IMR-90 (cell line): ENCODE measurements around the gene CHST6. TPM values are rescaled to one million over a fixed set of nuclear protein-coding genes. Genes with fewer than 3 reads are reported as not detected.

Source experiments
- ATAC-seq: fragments of 200-7000 bp; cut with Tn5 transposase; 2 replicates; pipeline ENCODE4 v1.9.1; 2020; ENCODE audit warnings: low read depth, mild to moderate bottlenecking, moderate library complexity
- BruUV-seq: library from RNA; stranded (reverse); fragments of 400-500 nt; replicated peaks from 2 replicates; lab custom pipeline; 2021; lab: Mats Ljungman, UMichigan
- CTCF ChIA-PET: fragments of 300-600 bp; formaldehyde crosslinking; extraction: SDS; loops from one replicate; lab custom pipeline; 2021; ENCODE audit warnings: antibody characterized with exemption; lab: Yijun Ruan, JAX
- POLR2A ChIA-PET: fragments of 300-600 bp; sonication (Branson Sonifier 250); formaldehyde crosslinking; loops from one replicate; lab custom pipeline; 2022; ENCODE audit warnings: antibody characterized with exemption; ENCODE audit not compliant: unreplicated experiment; lab: Charles Lee
- DNase-seq: peaks from one replicate; pipeline ENCODE4 v3.0.0; 2013
- H2AFZ ChIP-seq: replicated peaks from 2 replicates; pipeline ENCODE3; 2013; ENCODE audit warnings: low read length, mild to moderate bottlenecking; ENCODE audit not compliant: poor library complexity
- H2AK5ac ChIP-seq: 2 replicates; pipeline ENCODE4 v1.6.1; 2013; ENCODE audit warnings: low read depth, low read length, inconsistent platforms
- H2AK9ac ChIP-seq: replicated peaks from 2 replicates; pipeline ENCODE3; 2013; ENCODE audit warnings: mild to moderate bottlenecking, low read depth, low read length, moderate library complexity; ENCODE audit not compliant: poor library complexity
- H2BK120ac ChIP-seq: 2 replicates; pipeline ENCODE4 v1.6.1; 2013; ENCODE audit warnings: low read depth, low read length, inconsistent platforms
- H2BK15ac ChIP-seq: 3 replicates; pipeline ENCODE4 v1.6.1; 2013; ENCODE audit warnings: low read depth, low read length, inconsistent platforms
- H2BK20ac ChIP-seq: 2 replicates; pipeline ENCODE4 v1.6.1; 2013; ENCODE audit warnings: low read depth, mild to moderate bottlenecking, inconsistent platforms, low read length, moderate library complexity
- H2BK5ac ChIP-seq: 2 replicates; pipeline ENCODE4 v1.6.1; 2013; ENCODE audit warnings: mild to moderate bottlenecking, low read depth, low read length, inconsistent platforms; ENCODE audit not compliant: poor library complexity, severe bottlenecking
- H3K14ac ChIP-seq: replicated peaks from 2 replicates; pipeline ENCODE4 v1.6.1; 2013; ENCODE audit warnings: low read depth, low read length, inconsistent platforms
- H3K18ac ChIP-seq: 2 replicates; pipeline ENCODE4 v1.6.1; 2013; ENCODE audit warnings: low read depth, low read length, control low read depth
- H3K23ac ChIP-seq: 2 replicates; pipeline ENCODE4 v1.6.1; 2013; ENCODE audit warnings: low read depth, low read length, inconsistent platforms
- H3K27ac ChIP-seq: 2 replicates; pipeline ENCODE4 v1.5.1; 2013; ENCODE audit warnings: mild to moderate bottlenecking, control low read depth, low read length; ENCODE audit not compliant: insufficient read depth
- H3K27me3 ChIP-seq: 2 replicates; pipeline ENCODE4 v1.6.1; 2013; ENCODE audit warnings: low read length; ENCODE audit not compliant: control insufficient read depth, insufficient read depth
- H3K36me3 ChIP-seq: 2 replicates; pipeline ENCODE4 v1.6.1; 2013; ENCODE audit warnings: low read length, mixed read lengths; ENCODE audit not compliant: control insufficient read depth, insufficient read depth
- H3K4ac ChIP-seq: 2 replicates; pipeline ENCODE4 v1.6.1; 2013; ENCODE audit warnings: low read depth, low read length, inconsistent platforms
- H3K4me1 ChIP-seq: 2 replicates; pipeline ENCODE4 v1.6.1; 2013; ENCODE audit warnings: low read length, mixed read lengths; ENCODE audit not compliant: control insufficient read depth, insufficient read depth
- H3K4me2 ChIP-seq: 2 replicates; pipeline ENCODE4 v1.6.1; 2013; ENCODE audit warnings: low read depth, mild to moderate bottlenecking, control low read depth, low read length, moderate library complexity
- H3K4me3 ChIP-seq: 2 replicates; pipeline ENCODE4 v1.5.1; 2013; ENCODE audit warnings: low read depth, mild to moderate bottlenecking, control low read depth, low read length, moderate library complexity; ENCODE audit not compliant: insufficient read depth
- H3K56ac ChIP-seq: 2 replicates; pipeline ENCODE4 v1.6.1; 2013; ENCODE audit warnings: low read length, inconsistent platforms; ENCODE audit not compliant: insufficient read depth; ENCODE audit errors: extremely low read depth
- H3K79me1 ChIP-seq, 2 experiments: 2 replicates each; pipeline ENCODE4 v1.6.1; 2013; ENCODE audit warnings: low read length in 2 of 2, inconsistent platforms in 1 of 2, low read depth in 1 of 2
- H3K9ac ChIP-seq: 2 replicates; pipeline ENCODE4 v1.6.1; 2013; ENCODE audit warnings: low read depth, low read length, control low read depth
- H3K9me1 ChIP-seq: 2 replicates; pipeline ENCODE4 v1.6.1; 2013; ENCODE audit warnings: low read length, inconsistent platforms; ENCODE audit not compliant: insufficient read depth
- H3K9me3 ChIP-seq: 2 replicates; pipeline ENCODE4 v1.6.1; 2013; ENCODE audit warnings: low read length; ENCODE audit not compliant: control insufficient read depth, insufficient read depth
- H4K20me1 ChIP-seq: 2 replicates; pipeline ENCODE4 v1.6.1; 2013; ENCODE audit warnings: low read length, inconsistent platforms; ENCODE audit not compliant: insufficient read depth
- H4K5ac ChIP-seq: 2 replicates; pipeline ENCODE4 v1.6.1; 2013; ENCODE audit warnings: mild to moderate bottlenecking, low read depth, low read length, control low read depth
- H4K8ac ChIP-seq, 2 experiments: 2 replicates each; pipeline ENCODE4 v1.6.1; 2013; ENCODE audit warnings: low read depth in 2 of 2, low read length in 2 of 2, control low read depth in 1 of 2, inconsistent platforms in 1 of 2
- H4K91ac ChIP-seq: 2 replicates; pipeline ENCODE4 v1.6.1; 2013; ENCODE audit warnings: low read depth, low read length, inconsistent platforms; ENCODE audit not compliant: insufficient read depth
- BHLHE40 ChIP-seq: fragments of 150-350 bp; IDR thresholded peaks from 2 replicates; pipeline ENCODE4 v1.6.1; 2016; ENCODE audit warnings: mild to moderate bottlenecking, low read depth, low read length
- CHD1 ChIP-seq: IDR thresholded peaks from 2 replicates; pipeline ENCODE4 v1.6.1; 2012; ENCODE audit warnings: low read depth, low read length, improper control_type of control experiment
- CTCF ChIP-seq: conservative IDR thresholded peaks from 2 replicates; pipeline ENCODE4 v1.5.1; 2012; ENCODE audit warnings: mild to moderate bottlenecking, low read depth, low read length, improper control_type of control experiment
- ELK1 ChIP-seq: fragments of 150-350 bp; IDR thresholded peaks from 2 replicates; pipeline ENCODE4 v1.6.1; 2016; ENCODE audit warnings: low read depth, mild to moderate bottlenecking, low read length, moderate library complexity, borderline replicate concordance
- FOS ChIP-seq: fragments of 150-350 bp; IDR thresholded peaks from 2 replicates; pipeline ENCODE4 v1.6.1; 2016; ENCODE audit warnings: low read depth, low read length
- MAFK ChIP-seq: IDR thresholded peaks from 2 replicates; pipeline ENCODE4 v1.6.1; 2012; ENCODE audit warnings: low read depth, low read length, improper control_type of control experiment
- MXI1 ChIP-seq: IDR thresholded peaks from 2 replicates; pipeline ENCODE4 v1.6.1; 2012; ENCODE audit warnings: low read depth, mild to moderate bottlenecking, low read length, moderate library complexity, borderline replicate concordance
- POLR2A ChIP-seq: IDR thresholded peaks from 2 replicates; pipeline ENCODE4 v1.6.1; 2012; ENCODE audit warnings: mild to moderate bottlenecking, low read depth, low read length
- RAD21 ChIP-seq: IDR thresholded peaks from 2 replicates; pipeline ENCODE4 v1.6.1; 2012; ENCODE audit warnings: low read length, improper control_type of control experiment
- RFX5 ChIP-seq: IDR thresholded peaks from 2 replicates; pipeline ENCODE4 v1.8.0; 2012; ENCODE audit warnings: low read depth, mild to moderate bottlenecking, low read length, moderate library complexity
- SMC3 ChIP-seq: fragments of 150-350 bp; IDR thresholded peaks from 2 replicates; pipeline ENCODE4 v1.6.1; 2016; ENCODE audit warnings: low read depth, mild to moderate bottlenecking, antibody characterized with exemption, low read length, moderate library complexity
- USF2 ChIP-seq: fragments of 150-350 bp; IDR thresholded peaks from 2 replicates; pipeline ENCODE4 v1.6.1; 2017; ENCODE audit warnings: mild to moderate bottlenecking, antibody characterized with exemption, low read length, low read depth
- WGBS, 2 experiments: methylation state at CpG; one replicate each; pipeline versions ENCODE4 v1.1.5 to v1.1.7; 2013; ENCODE audit warnings: missing lambda C conversion rate in 2 of 2; ENCODE audit not compliant: insufficient read length in 1 of 2; ENCODE audit errors: extremely low coverage in 2 of 2; 5-methylcytosine and 5-hydroxymethylcytosine counted together
- dilution Hi-C: fragments of 300-500 bp; cut with HindIII; formaldehyde crosslinking; loops from one replicate; pipeline ENCODE4 v1.14.3; 2018; ENCODE audit warnings: low sequenced_read_pairs; ENCODE audit not compliant: unreplicated experiment
- in situ Hi-C: fragments of 300-500 bp; cut with MboI; formaldehyde crosslinking; loops from 3 replicates; pipeline ENCODE4 v1.14.3; 2019; ENCODE audit warnings: low sequenced_read_pairs, inconsistent platforms, mixed read lengths
- intact Hi-C: fragments of 100-400 bp; cut with micrococcal nuclease; formaldehyde crosslinking; loops from 2 replicates; pipeline ENCODE4 v1.10.0; 2022
- polyA plus RNA-seq, 3 experiments: library from polyadenylated mRNA; depleted of rRNA; stranded (reverse); fragments of >200 nt; gene quantifications; 2 replicates each; pipeline ENCODE4 v1.2.3, GENCODE V29; 2012; ENCODE audit warnings: low replicate concordance in 1 of 3
- total RNA-seq: library from RNA; depleted of rRNA; stranded (reverse); fragments of >200 nt; gene quantifications from 2 replicates; pipeline ENCODE4 v1.2.3, GENCODE V29; 2012

The CHST6 gene
- total and polyA plus RNA-seq, 2 of the 4 experiments (the other 2 are of a cell fraction), result under 0.01 to 0.12 TPM

GRCh38 chr16:75486676-75487313 lies 8.4 kb downstream of the CHST6 start:
- H2BK120ac ChIP-seq, result no peak overlapping the region
- in situ Hi-C loops, result no loop called here
- no TSS peak for BruUV-seq

More at GRCh38 chr16:75486676-75487313, 8.4 kb downstream of the CHST6 start:
- H2AK5ac ChIP-seq, result no peak overlapping the region
- intact Hi-C loops (no loop called here), dilution Hi-C loops (no loop called here)
- H3K14ac ChIP-seq, result no peak overlapping the region
- no peaks in the 10 kb centered on the region for H3K9me3 ChIP-seq
- no peak overlapping the region for H2AK9ac ChIP-seq
- H3K23ac ChIP-seq, result no peak overlapping the region
- H4K5ac ChIP-seq, result no peak overlapping the region
- no peak for ATAC-seq
- no CpG with 5 or more reads among the region's 2 CpGs for WGBS, 2 experiments
- H4K8ac ChIP-seq, result no peak overlapping the region
- no peaks in the 10 kb centered on the region for H3K79me1 ChIP-seq
- no peak overlapping the region for H2BK20ac ChIP-seq
- ChIA-PET CTCF (interaction anchor here (1.0 kb wide), 1 partner anchor 14 kb away, joined by 3 read pairs; no protein-coding TSS in a partner anchor), POLR2A (no interaction called here)
- no peaks in the 10 kb centered on the region for H3K36me3 ChIP-seq
- peaks cover 13% of the 10 kb centered on the region for H3K27me3 ChIP-seq
- DNase-seq, result no peak
- no peak overlapping the region for H3K27ac ChIP-seq
- no peak overlapping the region for H3K18ac ChIP-seq
- no peaks in the 10 kb centered on the region for H3K9me1 ChIP-seq
- no peak overlapping the region for H2BK5ac ChIP-seq
- no peak overlapping the region for H2AFZ ChIP-seq
- H4K20me1 ChIP-seq, result no peaks in the 10 kb centered on the region
- H3K4me2 ChIP-seq, result no peak overlapping the region
- H3K9ac ChIP-seq, result no peak overlapping the region
- no peak overlapping the region for H3K4ac ChIP-seq
- no peak overlapping the region for H3K56ac ChIP-seq
- no peak for TF ChIP-seq USF2
- no peak for TF ChIP-seq CHD1
- TF ChIP-seq RAD21, result no peak
- no peak for TF ChIP-seq FOS
- TF ChIP-seq RFX5, result no peak
- TF ChIP-seq ELK1, result no peak
- TF ChIP-seq SMC3, result no peak
- no peak for TF ChIP-seq CTCF
- TF ChIP-seq POLR2A, result no peak
- no peak for TF ChIP-seq MXI1
- TF ChIP-seq BHLHE40, result no peak
- no peak for TF ChIP-seq MAFK
- H4K91ac ChIP-seq, result no peak overlapping the region
- no peaks in the 10 kb centered on the region for H3K4me1 ChIP-seq
- H2BK15ac ChIP-seq, result no peak overlapping the region
- no peak overlapping the region for H3K4me3 ChIP-seq
